Measurements from ENCODE around the gene C17orf114. TPM values are rescaled to one million over a fixed set of nuclear protein-coding genes. Genes with fewer than 3 reads are reported as not detected.

C17orf114 gene

Other genes with a start within 250 kb of the C17orf114 start
- 174 and 179 TPM in 2 replicates for gene MYBBP1A, start 246.9 kb downstream of the C17orf114 start, total RNA-seq (2014; rRNA removed; shearing (Covaris generic))
- not detected in 2 replicates for gene GGT6, start 241.8 kb downstream of the C17orf114 start, total RNA-seq (2014; rRNA removed; shearing (Covaris generic))
- not detected in 2 replicates for gene SMTNL2, start 217.8 kb downstream of the C17orf114 start, total RNA-seq (2014; rRNA removed; shearing (Covaris generic))
- gene ALOX15, start 160.7 kb downstream of the C17orf114 start, total RNA-seq (2014; rRNA removed; shearing (Covaris generic)) = not detected in 2 replicates
- 31.8 and 35.1 TPM in 2 replicates for gene PELP1, start 98.2 kb downstream of the C17orf114 start, total RNA-seq (2014; rRNA removed; shearing (Covaris generic))
- 10.7 and 16.4 TPM in 2 replicates for gene ARRB2, start 91.7 kb downstream of the C17orf114 start, total RNA-seq (2014; rRNA removed; shearing (Covaris generic))
- 23.9 and 29.3 TPM in 2 replicates for gene MED11, start 70.9 kb downstream of the C17orf114 start, total RNA-seq (2014; rRNA removed; shearing (Covaris generic))
- gene ZMYND15, start 62.5 kb downstream of the C17orf114 start, total RNA-seq (2014; rRNA removed; shearing (Covaris generic)) = 1.1 TPM in 1 of 2 replicates, not detected in the other
- gene CXCL16, start 62.4 kb downstream of the C17orf114 start, total RNA-seq (2014; rRNA removed; shearing (Covaris generic)) = 3.0 and 3.8 TPM in 2 replicates
- not detected in 2 replicates for gene TM4SF5, start 30.4 kb downstream of the C17orf114 start, total RNA-seq (2014; rRNA removed; shearing (Covaris generic))
- not detected in 2 replicates for gene VMO1, start 16.0 kb downstream of the C17orf114 start, total RNA-seq (2014; rRNA removed; shearing (Covaris generic))
- gene GLTPD2, start 13.4 kb downstream of the C17orf114 start, total RNA-seq (2014; rRNA removed; shearing (Covaris generic)) = not detected in 2 replicates
- gene PSMB6, start 6.2 kb downstream of the C17orf114 start, total RNA-seq (2014; rRNA removed; shearing (Covaris generic)) = 361 and 379 TPM in 2 replicates
- 3.7 and 9.2 TPM in 2 replicates for gene PLD2, start 4.8 kb upstream of the C17orf114 start, total RNA-seq (2014; rRNA removed; shearing (Covaris generic))
- 10.8 and 13.8 TPM in 2 replicates for gene MINK1, start 31.0 kb upstream of the C17orf114 start, total RNA-seq (2014; rRNA removed; shearing (Covaris generic))
- gene C17orf107, start 97.2 kb upstream of the C17orf114 start, total RNA-seq (2014; rRNA removed; shearing (Covaris generic)) = 0.17 TPM in 1 of 2 replicates, not detected in the other
- 1.1 TPM in 1 of 2 replicates, not detected in the other for gene CHRNE, start 100.8 kb upstream of the C17orf114 start, total RNA-seq (2014; rRNA removed; shearing (Covaris generic))
- gene GP1BA, start 129.9 kb upstream of the C17orf114 start, total RNA-seq (2014; rRNA removed; shearing (Covaris generic)) = 0.23 TPM in 1 of 2 replicates, not detected in the other
- 82.4 and 112 TPM in 2 replicates for gene SLC25A11, start 137.7 kb upstream of the C17orf114 start, total RNA-seq (2014; rRNA removed; shearing (Covaris generic))
- 31.8 and 39.1 TPM in 2 replicates for gene RNF167, start 137.9 kb upstream of the C17orf114 start, total RNA-seq (2014; rRNA removed; shearing (Covaris generic))
- 1,218 and 1,358 TPM in 2 replicates for gene PFN1, start 146.2 kb upstream of the C17orf114 start, total RNA-seq (2014; rRNA removed; shearing (Covaris generic))
- 1.8 and 5.2 TPM in 2 replicates for gene ENO3, start 148.8 kb upstream of the C17orf114 start, total RNA-seq (2014; rRNA removed; shearing (Covaris generic))
- gene SPAG7, start 165.5 kb upstream of the C17orf114 start, total RNA-seq (2014; rRNA removed; shearing (Covaris generic)) = 56.3 and 93.3 TPM in 2 replicates
- 4.3 and 8.5 TPM in 2 replicates for gene CAMTA2, start 185.3 kb upstream of the C17orf114 start, total RNA-seq (2014; rRNA removed; shearing (Covaris generic))
- gene INCA1, start 195.2 kb upstream of the C17orf114 start, total RNA-seq (2014; rRNA removed; shearing (Covaris generic)) = 0.23 TPM in 1 of 2 replicates, not detected in the other
- gene KIF1C, start 195.6 kb upstream of the C17orf114 start, total RNA-seq (2014; rRNA removed; shearing (Covaris generic)) = 32.3 and 46.6 TPM in 2 replicates
- gene SLC52A1, start 233.1 kb upstream of the C17orf114 start, total RNA-seq (2014; rRNA removed; shearing (Covaris generic)) = not detected in 2 replicates

All from Daoy (cell line).